HepG2 (cell line): ENCODE results near the gene KIN. TPM values are rescaled to one million over a fixed set of nuclear protein-coding genes. Genes with fewer than 3 reads are reported as not detected.

Source experiments
- ATAC-seq: fragments of 200-7000 bp; cut with Tn5 transposase; 3 replicates; pipeline ENCODE4 v1.9.1; 2020; ENCODE audit warnings: mild to moderate bottlenecking, moderate library complexity
- BruUV-seq: library from RNA; stranded (reverse); fragments of 400-500 nt; replicated peaks from 2 replicates; lab custom pipeline; 2021; lab: Mats Ljungman, UMichigan
- CTCF ChIA-PET: fragments of 300-600 bp; formaldehyde crosslinking; extraction: SDS; loops from one replicate; lab custom pipeline; 2021; ENCODE audit warnings: low total read pairs, inconsistent platforms, low intra/inter-chr PET ratio; lab: Yijun Ruan, JAX
- POLR2A ChIA-PET: fragments of 350-600 bp; sonication (Branson Sonifier 250); formaldehyde crosslinking; loops from one replicate; lab custom pipeline; 2020; ENCODE audit warnings: antibody characterized with exemption, inconsistent platforms; lab: Yijun Ruan, JAX
- DNase-seq: peaks from one replicate; pipeline ENCODE4 v3.0.0-alpha.2; 2015; ENCODE audit warnings: low spot score
- FAIRE-seq: peaks from 3 replicates; lab custom pipeline; 2011; peaks lifted over from hg19 to GRCh38; lab: Jason Lieb, UNC
- H2AFZ ChIP-seq: one replicate; pipeline ENCODE4 v1.6.1; 2011; ENCODE audit warnings: low read length, inconsistent platforms
- H3K27ac ChIP-seq: fragments of 300-600 bp; 3 replicates; pipeline ENCODE4 v1.8.0; 2011; ENCODE audit warnings: mixed run types, mild to moderate bottlenecking, mixed read lengths, low read length, inconsistent platforms; ENCODE audit not compliant: insufficient read depth; ENCODE audit errors: extremely low read length
- H3K27me3 ChIP-seq, 2 experiments: fragments of 200-600 bp in 1 of 2; 2 replicates in 1 of 2; 3 replicates in 1 of 2; pipeline versions ENCODE4 v1.6.0 to v1.8.0; 2011; ENCODE audit warnings: low read length in 2 of 2, mild to moderate bottlenecking in 2 of 2, moderate library complexity in 2 of 2, inconsistent platforms in 1 of 2; ENCODE audit not compliant: insufficient read depth in 2 of 2, control insufficient read depth in 1 of 2
- H3K36me3 ChIP-seq, 2 experiments: fragments of 200-600 bp in 1 of 2; replicated peaks in 1 of 2; 2 replicates in 1 of 2; 3 replicates in 1 of 2; pipeline versions ENCODE4 v1.5.1 to v1.8.0; 2011; ENCODE audit warnings: low read length in 2 of 2, inconsistent platforms in 1 of 2; ENCODE audit not compliant: insufficient read depth in 2 of 2, control insufficient read depth in 1 of 2
- H3K4me1 ChIP-seq: 2 replicates; pipeline ENCODE4 v1.5.1; 2012; ENCODE audit warnings: low read length, inconsistent platforms; ENCODE audit not compliant: insufficient read depth
- H3K4me2 ChIP-seq: 2 replicates; pipeline ENCODE4 v1.6.0; 2011; ENCODE audit warnings: low read depth, low read length, inconsistent platforms
- H3K4me3 ChIP-seq, 3 experiments: fragments of 200-600 bp in 1 of 3; sonication (generic), shearing (Covaris generic) in 1 of 3; replicated peaks in 1 of 3; 2 replicates each; pipeline ENCODE4 v1.5.1; 2011 to 2016; ENCODE audit warnings: low read length in 3 of 3, inconsistent platforms in 2 of 3, low read depth in 2 of 3, mild to moderate bottlenecking in 2 of 3, control low read depth in 1 of 3, mixed read lengths in 1 of 3; ENCODE audit not compliant: insufficient read depth in 1 of 3
- H3K79me2 ChIP-seq: one replicate; pipeline ENCODE4 v1.6.1; 2011; ENCODE audit warnings: low read length, inconsistent platforms; ENCODE audit not compliant: insufficient read depth
- H3K9ac ChIP-seq: 2 replicates; pipeline ENCODE4 v1.6.0; 2011; ENCODE audit warnings: mild to moderate bottlenecking, low read depth, low read length, inconsistent platforms; ENCODE audit not compliant: insufficient read depth
- H3K9me3 ChIP-seq: 2 replicates; pipeline ENCODE4 v1.5.1; 2012; ENCODE audit warnings: mild to moderate bottlenecking, low read length
- H4K20me1 ChIP-seq: 2 replicates; pipeline ENCODE4 v1.6.0; 2011; ENCODE audit warnings: inconsistent platforms, mild to moderate bottlenecking, low read length, moderate library complexity; ENCODE audit not compliant: insufficient read depth
- AGO2 ChIP-seq: fragments of 200-400 bp; formaldehyde crosslinking; optimal IDR thresholded peaks from 2 replicates; pipeline ENCODE3; 2017; ENCODE audit warnings: mild to moderate bottlenecking, low read depth, low read length, moderate library complexity
- CEBPB ChIP-seq: IDR thresholded peaks from 2 replicates; pipeline ENCODE4 v1.6.1; 2011; ENCODE audit warnings: low read depth, low read length, improper control_type of control experiment, borderline replicate concordance
- HMG20B ChIP-seq: conservative IDR thresholded peaks from 2 replicates; pipeline ENCODE4 v1.6.1; 2016; ENCODE audit warnings: missing genetic modification reagents, missing compliant biosample characterization
- HNRNPL ChIP-seq: fragments of 200-400 bp; formaldehyde crosslinking; IDR thresholded peaks from 2 replicates; pipeline ENCODE4 v1.6.1; 2017; ENCODE audit warnings: mild to moderate bottlenecking, low read depth, low read length
- POLR2A ChIP-seq, 2 experiments: IDR thresholded peaks; 2 replicates each; pipeline ENCODE4 v1.6.1; 2011; ENCODE audit warnings: low read depth in 2 of 2, low read length in 2 of 2, mild to moderate bottlenecking in 1 of 2, moderate library complexity in 1 of 2; ENCODE audit not compliant: insufficient read depth in 1 of 2
- POLR2AphosphoS5 ChIP-seq: IDR thresholded peaks from 2 replicates; pipeline ENCODE4 v1.6.1; 2012; ENCODE audit warnings: low read depth, low read length
- POLR2G ChIP-seq: fragments of 200-400 bp; formaldehyde crosslinking; IDR thresholded peaks from 2 replicates; pipeline ENCODE4 v1.6.1; 2018; ENCODE audit warnings: mild to moderate bottlenecking, low read depth, low read length, moderate library complexity
- PRPF4 ChIP-seq: fragments of 200-400 bp; formaldehyde crosslinking; IDR thresholded peaks from 2 replicates; pipeline ENCODE4 v1.6.1; 2016; ENCODE audit warnings: low read length, low read depth; ENCODE audit not compliant: poor library complexity, severe bottlenecking
- RBFOX2 ChIP-seq: fragments of 200-400 bp; formaldehyde crosslinking; IDR thresholded peaks from 2 replicates; pipeline ENCODE4 v1.6.1; 2017; ENCODE audit warnings: low read depth, mild to moderate bottlenecking, low read length
- STAT6 ChIP-seq: sonication (generic); formaldehyde crosslinking; IDR thresholded peaks from 2 replicates; pipeline ENCODE4 v1.4.0; 2020; ENCODE audit warnings: missing genetic modification reagents, mild to moderate bottlenecking, borderline replicate concordance
- TARDBP ChIP-seq: sonication (generic); formaldehyde crosslinking; IDR thresholded peaks from 2 replicates; pipeline ENCODE4 v1.8.0; 2022; ENCODE audit warnings: mild to moderate bottlenecking, missing genetic modification reagents
- ZNF253 ChIP-seq: sonication (generic); formaldehyde crosslinking; IDR thresholded peaks from 2 replicates; pipeline ENCODE4 v1.8.0; 2022; ENCODE audit warnings: mild to moderate bottlenecking, missing genetic modification reagents, borderline replicate concordance
- ZNF687 ChIP-seq: sonication (generic); formaldehyde crosslinking; IDR thresholded peaks from 2 replicates; pipeline ENCODE4 v1.5.1; 2020; ENCODE audit warnings: mild to moderate bottlenecking, missing genetic modification reagents, moderate library complexity
- WGBS: methylation state at CpG from one replicate; pipeline ENCODE4 v1.1.6; 2017; ENCODE audit warnings: low lambda C conversion rate; 5-methylcytosine and 5-hydroxymethylcytosine counted together
- in situ Hi-C: cut with HindIII; loops from 2 replicates; pipeline ENCODE4 v1.10.0; 2017; ENCODE audit warnings: low pct_unique_long_range_greater_than_20kb; ENCODE audit not compliant: extremely low pct_ligation_motif_present
- intact Hi-C: fragments of 100-400 bp; cut with micrococcal nuclease; formaldehyde crosslinking; loops from one replicate; pipeline ENCODE4 v1.10.0; 2022; ENCODE audit not compliant: unreplicated experiment
- polyA plus RNA-seq, 8 experiments: library from polyadenylated mRNA; depleted of rRNA in 3 of 8; stranded (reverse) in 7 of 8; unstranded in 1 of 8; fragments of >200 nt; fragmentation: Illumina TruSeq in 4 of 8; extraction: Trizol in 4 of 8; gene quantifications; 2 replicates each; pipeline versions ENCODE4 v1.2.1 to v1.2.3, GENCODE V29; 2011 to 2016; ENCODE audit warnings: low read depth in 4 of 8, missing spikeins in 1 of 8, mixed read lengths in 1 of 8; ENCODE audit not compliant: insufficient read depth in 1 of 8
- total RNA-seq, 5 experiments: library from RNA; depleted of rRNA; stranded (reverse); fragments of >200 nt; fragmentation: Illumina TruSeq; extraction: Trizol; gene quantifications; 2 replicates each; pipeline ENCODE4 v1.2.3, GENCODE V29; 2016; ENCODE audit warnings: low read depth in 1 of 5

KIN gene
- total and polyA plus RNA-seq, 2 of the 13 experiments (the other 11 are each of a cell fraction or from before 2014, with no cell fraction given), result 4.9 to 23.2 TPM

GRCh38 chr10:7722927-7723529 lies 64.8 kb downstream of the KIN start:
- 95% methylated on average over 18 of the region's 18 CpGs for WGBS
- POLR2A ChIA-PET, result interaction anchor here (0.7 to 2.3 kb wide), 3 partner anchors 10 to 20 kb away, joined by 3 to 8 read pairs (median 4); partner anchors contain the start of gene ITIH2
- Histone ChIP-seq H3K27ac (no peak overlapping the region), H3K79me2 (no peaks in the 10 kb centered on the region), H3K4me3 (no peak overlapping the region), H3K36me3 (peaks cover 41 to 87% of the 10 kb centered on the region in 2 experiments), H3K9me3 (no peaks in the 10 kb centered on the region), H2AFZ (no peak overlapping the region), H3K27me3 (no peaks in the 10 kb centered on the region), H4K20me1 (no peaks in the 10 kb centered on the region), H3K9ac (no peak overlapping the region), H3K4me1 (0 out of 2 replicates have a peak, but pooled peaks cover 8% of the 10 kb centered on the region), H3K4me2 (no peak overlapping the region)
- in situ Hi-C loops, result no loop called here
- no peak for FAIRE-seq
- intact Hi-C loops, result no loop called here
- ATAC-seq, result peak; percentile 41
- no peak for TF ChIP-seq HMG20B
- peak; percentile 77 for TF ChIP-seq RBFOX2
- no peak for TF ChIP-seq PRPF4
- TF ChIP-seq STAT6 (CRISPR knock-in tag), result no peak
- TF ChIP-seq POLR2AphosphoS5, result peak; percentile 62
- TF ChIP-seq POLR2G, result no peak; the same call in 1 of the 2 replicates
- TF ChIP-seq CEBPB, result no peak
- peak; percentile 23; the same call in 1 of the 2 replicates for TF ChIP-seq ZNF687
- peak; percentile 36 to 62; a peak in 3 of 4 replicates for TF ChIP-seq POLR2A (IDR thresholded peaks at IDR 0.05; ENCODE audit: insufficient read depth in 1 of 2, low read depth in 2 of 2, low read length in 2 of 2)
- peak; percentile 83; the same call in 1 of the 2 replicates for TF ChIP-seq HNRNPL
- TF ChIP-seq AGO2, result peak; percentile 99
- 0 out of 2 replicates have a peak, but pooled peaks have one; percentile 30 for TF ChIP-seq ZNF253 (CRISPR knock-in tag)
- TF ChIP-seq TARDBP (CRISPR knock-in tag), result peak; percentile 83
- CTCF ChIA-PET, result no interaction called here
- no peak for DNase-seq
- no TSS peak for BruUV-seq
